HG03064 (cell line): ENCODE measurements around the gene SARDH.
"Not testable (repeated sequence)": the region's sequence is repeated elsewhere in the genome, so short reads cannot be mapped to it uniquely, and the experiment has no call there.

ENCODE experiments used
- ATAC-seq: cut with Tn5 transposase; IDR thresholded peaks from one replicate; pipeline ENCODE4 v1.9.1; 2021; ENCODE audit warnings: low read depth; ENCODE audit not compliant: unreplicated experiment

The SARDH gene

DNA sequence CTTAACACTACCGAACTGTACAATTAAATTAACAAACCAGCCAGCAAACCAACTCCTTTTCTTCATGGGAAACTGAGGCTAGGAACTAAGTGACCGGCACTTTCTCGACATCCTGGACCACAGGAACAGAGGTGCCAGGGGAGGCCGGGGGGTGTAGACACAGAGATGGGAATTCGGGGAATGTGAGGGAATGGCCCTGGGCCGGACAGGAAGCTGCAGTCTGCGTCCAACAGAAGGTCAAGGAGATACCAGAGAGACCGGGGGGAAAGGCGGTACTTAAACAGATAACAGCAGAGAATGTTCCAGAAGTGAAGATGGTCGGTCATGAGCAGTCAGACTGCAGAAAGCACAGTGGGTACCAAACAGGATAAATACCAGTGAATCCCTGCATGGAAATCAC lies 61.7 kb downstream of the SARDH start:
- no peak for ATAC-seq

DNA sequence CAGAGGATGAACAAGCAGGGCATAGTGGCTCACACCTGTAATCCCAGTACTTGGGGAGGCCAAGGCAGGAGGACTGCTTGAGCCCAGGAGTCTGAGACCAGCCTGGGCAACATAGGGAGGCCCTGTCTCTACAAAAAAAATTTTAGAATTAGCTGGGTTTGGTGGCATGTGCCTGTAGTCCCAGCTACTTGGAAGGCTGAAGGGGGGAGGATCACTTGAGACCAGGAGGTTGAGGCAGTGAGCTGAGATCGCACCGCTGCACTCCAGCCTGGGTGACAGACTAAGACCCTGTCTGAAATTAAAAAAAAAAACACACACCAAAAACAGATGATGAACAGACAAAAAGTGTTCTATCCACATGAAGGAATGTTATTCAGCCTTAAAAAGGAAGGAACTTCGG lies 62.4 kb downstream of the SARDH start:
- not testable (repeated sequence) for ATAC-seq

DNA sequence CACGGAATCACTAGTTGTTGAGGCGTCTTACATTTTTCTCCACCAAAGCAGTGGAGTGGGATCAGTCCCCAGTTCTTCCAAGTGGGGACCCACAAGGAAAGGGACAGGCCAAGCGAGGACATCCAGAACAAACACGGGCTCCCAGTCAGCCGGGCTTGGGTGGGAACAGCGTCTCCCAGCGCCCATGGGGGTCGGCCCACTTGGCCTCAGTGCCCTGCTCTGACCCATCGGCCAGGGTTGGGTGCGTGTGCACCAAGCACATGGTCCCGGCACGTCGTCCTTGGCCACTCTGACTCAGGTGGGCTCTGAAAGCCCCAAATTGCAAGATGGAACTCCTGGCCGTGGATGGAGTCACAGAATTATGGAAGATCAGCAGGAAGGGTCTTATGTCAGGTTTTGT lies 64.1 kb downstream of the SARDH start:
- ATAC-seq = no peak

DNA sequence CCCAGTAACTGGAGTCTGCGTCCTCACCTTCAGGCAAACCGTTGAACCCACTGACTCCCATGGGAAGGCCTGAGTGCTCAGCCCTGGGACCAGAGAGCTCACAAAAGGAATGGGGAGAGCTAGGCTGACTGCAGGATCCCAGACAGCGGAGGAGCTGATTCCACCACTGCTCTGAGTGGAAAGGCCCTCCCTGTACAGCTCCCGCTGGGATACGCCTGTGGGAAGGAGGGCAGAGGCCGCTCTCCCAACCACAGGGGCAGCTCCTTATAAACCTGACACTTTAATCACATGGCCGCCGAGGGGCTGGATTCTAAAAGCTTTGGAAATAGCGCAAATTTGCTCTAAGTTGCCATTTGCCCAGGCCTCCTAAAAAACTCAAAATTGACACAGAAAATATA lies 64.9 kb downstream of the SARDH start:
- ATAC-seq = no peak

DNA sequence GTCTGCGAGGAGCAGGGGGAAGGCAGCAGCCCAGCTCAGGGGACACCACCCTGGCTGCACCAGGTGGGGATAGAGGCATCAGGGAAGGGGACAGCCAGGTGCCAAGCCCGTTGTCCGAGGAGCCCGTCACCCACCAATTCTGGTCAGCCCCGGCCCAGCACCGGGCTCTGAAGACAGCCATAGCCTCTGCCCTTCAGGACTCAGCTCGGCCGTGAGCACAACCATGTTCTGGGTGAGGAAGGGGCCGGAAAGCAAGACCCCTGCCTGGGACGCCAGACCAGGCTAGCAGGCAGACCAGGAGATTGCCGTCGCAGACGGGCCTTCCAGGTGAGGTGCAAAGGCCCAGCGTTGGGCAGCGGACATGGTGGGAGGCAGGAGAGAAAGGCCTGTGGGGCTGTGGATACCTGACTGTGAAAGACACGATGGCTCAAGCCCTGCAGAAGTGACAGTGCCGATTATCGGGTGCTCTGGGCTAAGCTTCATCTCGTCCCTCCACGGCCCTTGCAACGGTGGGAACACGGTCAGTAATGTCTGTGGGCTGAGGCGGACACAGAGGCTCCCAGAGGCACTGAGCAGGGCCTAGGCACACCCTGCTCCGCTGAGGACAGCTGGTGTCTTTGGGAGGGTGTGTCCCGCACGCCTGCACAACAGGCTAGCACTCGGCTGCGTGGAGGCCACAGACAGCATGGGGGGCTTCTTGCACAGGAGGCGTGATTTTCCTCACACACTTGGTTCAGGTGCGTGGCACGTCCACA lies 65.5 kb downstream of the SARDH start:
- ATAC-seq = no peak

DNA sequence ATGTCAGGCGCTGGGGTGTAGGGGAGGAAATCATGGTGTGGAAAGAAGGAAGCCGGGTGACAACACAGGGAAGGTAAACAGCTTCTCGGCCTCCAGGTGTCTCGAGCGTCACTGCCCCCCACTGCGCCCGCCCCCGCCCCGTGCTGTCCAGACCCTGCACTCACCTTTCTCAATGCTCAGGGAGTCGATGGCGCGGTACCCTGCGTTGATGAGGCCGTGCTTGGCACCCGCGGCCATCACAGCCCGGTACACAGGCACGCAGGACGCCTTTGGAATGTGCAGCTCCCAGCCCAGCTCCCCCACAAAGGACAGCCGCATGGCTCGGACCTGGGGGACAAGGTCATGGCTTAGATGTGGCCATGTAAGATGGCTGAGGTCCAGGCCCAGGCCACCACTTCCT lies 66.8 kb downstream of the SARDH start:
- ATAC-seq = no peak

DNA sequence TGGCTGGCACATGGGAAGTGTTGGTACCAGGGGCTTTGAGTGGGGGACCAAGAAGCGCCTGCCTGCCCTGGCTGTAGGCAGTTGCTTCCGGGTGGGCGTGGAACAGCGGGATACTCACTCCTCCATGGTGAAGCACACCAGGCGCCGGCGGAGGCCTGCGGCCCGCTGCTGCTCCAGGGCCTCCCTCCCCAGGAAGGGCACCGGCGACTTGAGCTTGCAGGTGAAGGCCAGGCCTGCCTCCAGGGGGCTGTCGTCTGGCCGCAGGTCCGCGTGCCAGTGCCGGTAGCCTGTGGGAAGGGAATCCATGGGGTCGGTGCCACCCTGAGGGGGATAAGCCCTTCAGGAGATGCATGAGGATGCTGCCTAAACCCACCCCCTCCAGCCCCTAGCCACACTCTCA lies 67.7 kb downstream of the SARDH start:
- ATAC-seq = no peak

DNA sequence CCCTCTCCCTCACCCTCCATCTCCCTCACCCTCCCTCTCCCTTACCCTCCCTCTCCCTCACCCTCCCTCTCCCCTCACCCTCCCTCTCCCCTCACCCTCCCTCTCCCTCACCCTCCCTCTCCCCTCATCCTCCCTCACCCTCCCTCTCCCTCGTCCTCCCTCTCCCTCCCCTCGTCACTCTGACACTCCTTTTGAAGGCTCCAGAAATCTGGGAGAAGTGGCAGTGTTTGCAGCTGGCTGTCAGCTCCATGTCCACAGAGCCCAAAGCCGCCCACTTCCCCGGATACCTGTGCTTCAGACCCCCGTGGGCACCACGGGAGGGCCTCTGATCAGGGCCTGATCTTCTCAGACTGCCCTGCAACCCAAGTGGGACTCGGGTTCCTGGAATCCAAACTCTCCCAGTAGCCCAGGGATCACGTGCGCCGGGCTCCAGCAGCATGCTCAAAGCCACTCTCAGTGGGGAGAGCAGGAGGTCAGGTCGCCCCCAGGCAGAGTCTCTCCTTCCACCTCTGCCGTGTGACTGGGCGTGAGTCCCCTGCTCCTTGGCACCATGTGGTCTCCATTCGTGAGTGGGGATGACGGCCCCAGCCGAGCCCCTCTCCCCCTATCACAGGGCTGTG lies 68.9 kb downstream of the SARDH start:
- no peak for ATAC-seq

DNA sequence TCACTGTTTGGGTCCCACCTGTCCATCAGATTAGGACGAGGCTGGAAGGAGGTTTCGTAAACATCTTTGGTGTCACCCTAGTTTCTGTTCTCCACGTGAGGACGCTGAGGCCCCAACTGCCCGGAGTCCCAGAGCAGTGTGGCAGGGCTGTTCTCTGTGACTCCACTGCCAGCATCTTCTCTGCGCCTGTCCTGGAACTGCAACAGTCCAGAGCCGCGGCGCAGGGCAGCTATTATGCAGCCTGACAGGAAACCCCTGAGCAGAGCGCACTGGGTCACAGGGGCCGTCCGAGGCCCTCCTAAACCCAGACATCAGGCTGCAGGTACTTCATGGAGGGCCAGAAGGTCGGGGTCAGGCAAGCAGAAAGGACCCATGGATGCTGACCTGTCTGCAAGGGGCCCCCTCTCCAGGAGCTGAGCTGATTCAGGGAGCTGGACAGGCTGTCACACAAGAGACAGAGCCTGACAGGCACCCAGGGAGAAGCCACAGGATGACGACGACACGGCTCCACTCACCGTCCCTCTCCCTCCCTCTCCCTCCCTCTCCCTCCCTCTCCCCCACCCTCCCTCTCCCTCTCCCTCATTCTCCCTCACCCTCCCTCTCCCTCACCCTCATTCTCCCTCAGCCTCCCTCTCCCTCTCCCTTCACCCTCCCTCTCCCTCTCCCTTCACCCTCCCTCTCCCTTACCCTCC lies 70.2 kb downstream of the SARDH start:
- no peak for ATAC-seq

DNA sequence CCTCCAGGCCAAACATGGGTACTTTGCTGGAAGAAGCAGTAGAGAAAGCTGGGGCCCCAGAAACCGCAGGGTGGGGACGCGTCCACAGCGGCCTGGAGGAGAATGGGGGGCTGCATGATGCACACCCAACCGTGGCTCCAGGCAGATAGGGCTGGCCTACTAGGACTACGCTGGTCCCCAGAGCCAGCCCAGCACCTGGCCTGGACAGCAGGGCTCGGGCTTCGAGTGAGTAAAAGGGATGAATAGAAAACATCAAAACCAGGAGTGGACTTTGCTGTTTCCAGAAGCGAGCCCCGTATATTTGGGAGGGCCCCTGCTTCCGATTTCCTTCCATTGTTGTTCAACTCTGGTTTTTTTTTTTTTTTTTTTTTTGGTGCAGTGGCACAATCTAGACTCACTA lies 71.3 kb downstream of the SARDH start:
- no peak for ATAC-seq

DNA sequence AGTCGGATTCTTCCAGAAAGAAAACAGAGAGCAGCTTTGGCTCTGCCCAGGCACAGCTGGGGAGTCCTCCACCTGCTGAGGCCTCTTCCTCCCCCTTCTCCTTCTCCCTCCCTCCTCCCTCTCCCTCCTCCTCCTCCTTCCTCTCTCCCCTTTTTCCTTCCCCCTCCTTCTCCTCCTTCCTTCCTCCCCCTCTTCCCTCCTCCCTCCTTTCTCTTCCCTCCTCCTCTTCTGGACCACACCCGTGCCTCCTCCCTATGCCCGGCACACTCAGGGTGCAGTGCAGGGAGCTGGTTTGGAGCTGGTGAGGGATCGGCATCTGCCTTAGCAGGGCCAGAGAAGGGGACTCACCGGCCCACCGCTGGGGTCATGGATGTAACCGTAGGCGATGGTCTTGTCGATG lies 71.8 kb downstream of the SARDH start:
- ATAC-seq = no peak

DNA sequence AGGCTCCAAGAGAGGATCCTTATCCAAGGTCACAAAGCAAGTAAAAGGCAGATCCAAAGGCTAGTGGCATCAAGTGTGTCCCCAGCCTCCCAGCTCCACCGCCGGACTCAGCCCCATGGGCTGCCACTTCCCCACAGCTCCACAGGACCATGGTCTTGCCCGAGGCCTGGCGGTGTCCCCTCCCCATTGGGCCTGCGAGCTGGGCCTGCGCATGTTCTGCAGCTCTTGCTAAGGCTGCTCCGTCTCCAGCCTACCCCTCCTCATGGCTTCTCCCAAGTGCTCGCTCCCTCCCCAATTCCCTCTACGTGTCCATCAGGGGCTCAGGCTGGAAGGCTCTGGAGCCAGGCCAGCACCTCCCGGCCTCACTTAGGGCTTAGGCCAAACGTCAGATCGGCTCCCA lies 72.6 kb downstream of the SARDH start:
- ATAC-seq = no peak

DNA sequence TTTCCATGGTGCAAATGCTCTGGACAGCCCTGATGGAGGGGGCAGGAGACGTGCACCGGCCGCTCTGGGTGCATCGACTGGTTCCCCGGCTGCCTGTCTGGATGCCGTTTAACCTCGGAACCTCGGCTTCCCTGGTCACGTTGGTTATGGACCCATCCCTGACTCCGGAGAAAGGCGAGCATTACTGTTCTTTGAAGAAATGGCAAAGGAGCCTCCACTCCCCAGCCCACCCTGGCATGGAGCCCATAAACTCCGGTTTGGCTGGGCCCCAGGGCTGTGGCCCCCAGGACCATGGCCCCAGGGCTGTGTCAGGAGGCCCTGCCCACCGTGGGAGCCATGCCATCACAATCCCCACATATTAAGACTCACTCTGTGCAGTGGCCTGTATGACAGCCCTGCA lies 73.1 kb downstream of the SARDH start:
- no peak for ATAC-seq

DNA sequence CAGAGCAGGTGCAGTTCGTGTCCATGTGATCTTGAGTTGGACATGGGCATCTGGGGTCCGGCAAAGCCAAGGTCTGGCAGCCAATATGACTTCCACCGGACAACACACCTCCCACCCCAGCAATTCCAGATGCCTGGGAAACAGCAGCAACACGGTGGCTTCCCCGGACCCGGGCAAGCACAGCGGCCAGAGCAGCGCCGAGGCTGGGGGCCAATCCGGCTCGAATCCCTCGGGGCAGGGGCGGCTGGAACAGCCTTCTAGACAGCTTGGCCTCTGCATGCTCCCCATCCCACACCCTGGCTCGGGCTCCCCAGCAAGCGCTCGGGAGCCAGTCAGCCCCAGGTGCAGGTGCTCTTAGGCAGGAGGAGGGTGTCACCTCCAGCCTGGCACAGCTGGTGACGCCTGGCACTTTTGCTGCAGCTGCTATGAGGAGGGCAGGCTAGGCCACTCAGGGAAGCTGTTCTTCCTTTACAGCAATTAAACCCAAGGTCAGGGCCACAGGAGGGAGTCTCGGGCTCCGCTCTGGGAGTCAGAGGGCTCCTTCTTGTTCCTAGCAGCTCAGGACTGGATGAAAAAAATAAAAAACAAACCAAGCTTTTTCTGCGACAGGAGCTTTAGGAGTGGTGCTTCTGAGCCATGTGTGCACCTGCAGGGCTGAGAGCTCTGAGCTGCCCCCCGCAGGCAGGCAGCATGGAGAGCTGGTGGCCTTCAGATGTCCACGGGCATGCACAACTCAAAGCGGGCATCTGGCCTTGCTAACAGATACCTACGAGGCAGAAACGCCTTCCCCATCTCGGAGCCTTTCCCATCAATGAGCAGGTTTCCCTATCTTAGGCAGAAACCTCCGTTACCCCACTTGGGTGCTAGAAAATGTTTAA lies 73.7 kb downstream of the SARDH start:
- no peak for ATAC-seq

DNA sequence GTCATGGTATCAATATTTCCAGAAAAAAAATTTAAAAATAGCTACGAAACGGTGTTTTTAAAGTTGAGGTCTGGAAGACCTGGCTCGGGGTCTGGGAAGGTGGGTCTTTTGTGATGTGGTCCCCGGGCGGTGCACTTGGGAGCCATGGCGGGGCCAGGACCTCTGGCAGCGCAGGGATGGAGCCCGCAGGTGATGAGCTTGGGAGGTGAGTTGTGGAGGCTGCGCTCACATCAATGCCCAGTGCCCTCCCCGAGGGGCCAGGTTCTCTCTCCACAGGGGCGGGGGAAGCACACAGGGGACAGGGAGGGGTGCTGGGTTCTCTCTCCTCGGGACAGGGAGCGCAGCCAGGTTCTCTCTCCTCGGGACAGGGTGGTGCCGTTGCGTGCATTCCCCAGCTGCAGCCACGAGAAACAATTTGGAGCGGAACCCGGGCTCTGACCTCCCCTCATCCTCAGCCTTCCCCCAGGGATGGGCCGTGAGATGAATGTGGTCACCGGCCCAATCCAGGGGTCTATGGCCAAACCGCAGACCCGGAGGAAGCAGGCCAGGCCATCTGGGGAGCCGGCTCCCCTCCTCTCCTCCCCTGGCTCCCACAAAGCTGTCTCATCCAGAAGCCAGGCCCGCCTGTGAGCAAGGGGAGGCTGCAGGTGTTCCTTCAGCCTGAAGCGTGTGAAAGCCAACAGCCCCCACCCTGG lies 76.2 kb downstream of the SARDH start:
- no peak for ATAC-seq

DNA sequence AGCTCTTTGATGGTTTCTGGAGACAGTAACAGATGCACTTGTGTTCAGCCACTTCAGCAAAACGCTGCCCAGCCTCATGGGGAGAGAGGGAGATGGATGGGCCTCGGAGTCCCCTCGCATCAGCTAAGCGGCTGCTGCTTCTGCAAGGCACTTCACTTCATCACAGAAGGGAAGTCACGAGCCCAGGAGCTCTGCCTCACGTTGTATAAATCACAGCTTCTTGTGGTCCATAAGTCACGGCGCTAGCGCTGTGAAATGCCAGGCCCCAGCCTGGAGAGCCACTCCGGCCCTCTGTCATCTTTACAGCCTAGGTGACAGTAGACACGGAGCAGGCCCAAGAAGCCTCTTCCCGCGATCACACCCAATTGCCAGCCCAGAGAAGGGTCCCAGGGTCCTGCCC lies 78.6 kb downstream of the SARDH start:
- no peak for ATAC-seq

DNA sequence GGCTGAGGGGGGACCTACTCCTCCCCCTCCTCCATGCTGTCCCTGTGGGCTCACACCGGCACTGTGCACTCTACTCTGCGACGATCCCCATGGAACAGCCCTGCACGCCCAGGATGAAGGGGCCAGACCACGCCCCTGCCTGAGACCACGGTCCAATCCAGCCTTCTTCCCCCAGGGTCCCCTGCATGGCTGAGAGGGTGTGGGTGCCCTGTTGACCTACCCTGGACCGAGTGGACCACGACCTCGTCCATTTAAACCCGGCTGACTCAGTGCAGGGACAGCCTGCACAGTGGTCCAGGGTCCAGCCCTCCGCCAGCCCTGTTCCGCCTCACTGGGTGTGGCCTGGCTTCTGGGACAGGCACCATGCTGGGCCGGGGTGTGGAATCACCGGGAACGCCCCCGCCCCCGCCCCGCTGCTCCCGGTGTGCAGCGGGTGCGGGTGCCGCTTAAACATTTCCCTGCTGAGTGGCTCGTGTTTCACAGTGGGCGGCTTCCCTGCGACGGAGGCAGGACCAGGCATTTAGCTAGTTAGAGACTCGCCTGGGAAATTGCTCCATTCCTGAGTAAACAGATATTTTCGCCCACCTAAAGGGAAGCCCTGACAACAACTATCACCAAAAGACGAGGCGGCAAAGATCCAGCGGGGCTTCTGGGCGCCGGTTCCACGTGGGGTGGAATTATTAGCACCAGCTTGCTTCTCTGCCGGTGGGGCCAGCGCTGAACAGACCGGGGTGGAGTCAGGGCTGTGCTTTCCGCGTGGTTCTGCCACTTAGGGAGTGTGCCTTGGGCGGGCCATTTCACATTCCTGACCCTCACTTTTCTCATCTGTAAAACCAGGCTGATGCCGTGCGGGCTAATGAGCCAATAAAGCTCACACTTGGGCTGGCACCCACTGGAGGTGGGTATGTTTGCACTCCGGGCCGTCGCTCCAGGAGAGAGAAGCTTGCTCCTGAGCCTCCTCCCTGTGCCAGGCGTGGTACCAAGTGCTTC lies 79.4 kb downstream of the SARDH start:
- ATAC-seq = no peak

DNA sequence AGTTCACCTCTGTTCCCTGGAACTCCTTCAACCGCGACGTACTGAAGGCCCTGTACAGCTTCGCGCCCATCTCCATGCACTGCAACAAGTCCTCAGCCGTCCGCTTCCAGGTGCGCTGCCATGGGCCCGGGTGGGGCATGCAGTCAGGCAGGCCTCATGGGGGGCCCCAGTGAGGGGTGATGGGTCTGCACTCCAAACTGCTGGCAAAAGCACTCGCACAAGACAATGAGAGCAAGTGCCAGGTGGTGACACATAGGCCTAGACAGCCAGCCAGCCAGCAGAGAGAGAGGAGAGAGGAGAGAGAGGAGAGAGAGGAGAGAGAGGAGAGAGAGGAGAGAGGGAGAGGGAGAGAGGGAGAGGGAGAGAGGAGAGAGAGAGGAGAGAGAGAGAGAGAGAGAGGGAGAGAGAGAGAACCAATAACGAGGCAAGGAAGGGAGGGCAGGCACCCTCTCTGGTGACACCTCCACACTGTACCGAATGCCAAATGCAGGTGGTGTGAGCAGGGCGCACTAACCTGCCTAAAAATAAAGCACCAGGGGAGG lies 81.0 kb downstream of the SARDH start:
- ATAC-seq = no peak
